PC-9 (cell line): ENCODE measurements around the gene ADAT3.
"Not testable (repeated sequence)": the region's sequence is repeated elsewhere in the genome, so short reads cannot be mapped to it uniquely, and the experiment has no call there.

Experiments used
- EZH2 ChIP-seq: fragments of 200-600 bp; sonication (generic); IDR thresholded peaks from 2 replicates; pipeline ENCODE4 v1.8.0; 2017; ENCODE audit warnings: antibody characterized with exemption, low read depth
- TF ChIP-seq, protein P1 (sequence below): fragments of 200-600 bp; sonication (generic); conservative IDR thresholded peaks from 2 replicates; pipeline ENCODE4 v1.6.1; 2017; ENCODE audit warnings: mixed run types, antibody characterized with exemption, mild to moderate bottlenecking, moderate library complexity

DNA sequence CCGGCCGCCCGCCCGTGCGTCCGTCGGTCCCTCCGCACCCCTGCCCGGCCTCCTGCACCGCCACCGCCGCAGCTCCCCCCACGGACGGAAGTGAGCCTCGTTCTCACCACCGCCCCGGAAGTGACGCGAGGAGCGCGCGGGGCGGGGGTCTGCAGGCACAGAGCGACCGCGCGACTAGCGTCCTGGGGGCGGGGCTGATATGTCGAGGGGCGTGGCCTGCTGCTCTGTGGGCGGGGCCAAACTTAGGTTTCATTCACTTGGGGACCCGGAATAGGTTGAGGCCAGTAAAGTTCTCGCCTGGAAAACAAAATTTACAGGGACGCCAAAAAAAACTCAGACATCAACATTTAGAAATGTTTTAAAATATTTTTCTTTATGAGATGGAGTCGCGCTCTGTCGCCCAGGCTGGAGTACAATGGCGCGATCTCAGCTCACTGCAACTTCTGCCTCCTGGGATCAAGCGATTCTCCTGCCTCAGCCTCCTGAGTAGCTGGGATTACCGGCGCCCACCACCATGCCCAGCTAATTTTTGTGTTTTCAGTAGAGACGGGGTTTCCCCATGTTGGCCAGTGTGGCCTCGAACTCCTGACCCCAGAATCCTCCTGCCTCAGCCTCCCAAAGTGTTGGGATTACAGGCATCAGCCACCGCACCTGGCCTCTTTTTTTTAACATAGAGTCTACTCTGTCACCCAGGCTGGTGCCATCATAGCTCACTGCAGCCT, 19.6 kb upstream of the ADAT3 start, which contains the start of gene ABHD17A:
- TF ChIP-seq, protein P1, sequence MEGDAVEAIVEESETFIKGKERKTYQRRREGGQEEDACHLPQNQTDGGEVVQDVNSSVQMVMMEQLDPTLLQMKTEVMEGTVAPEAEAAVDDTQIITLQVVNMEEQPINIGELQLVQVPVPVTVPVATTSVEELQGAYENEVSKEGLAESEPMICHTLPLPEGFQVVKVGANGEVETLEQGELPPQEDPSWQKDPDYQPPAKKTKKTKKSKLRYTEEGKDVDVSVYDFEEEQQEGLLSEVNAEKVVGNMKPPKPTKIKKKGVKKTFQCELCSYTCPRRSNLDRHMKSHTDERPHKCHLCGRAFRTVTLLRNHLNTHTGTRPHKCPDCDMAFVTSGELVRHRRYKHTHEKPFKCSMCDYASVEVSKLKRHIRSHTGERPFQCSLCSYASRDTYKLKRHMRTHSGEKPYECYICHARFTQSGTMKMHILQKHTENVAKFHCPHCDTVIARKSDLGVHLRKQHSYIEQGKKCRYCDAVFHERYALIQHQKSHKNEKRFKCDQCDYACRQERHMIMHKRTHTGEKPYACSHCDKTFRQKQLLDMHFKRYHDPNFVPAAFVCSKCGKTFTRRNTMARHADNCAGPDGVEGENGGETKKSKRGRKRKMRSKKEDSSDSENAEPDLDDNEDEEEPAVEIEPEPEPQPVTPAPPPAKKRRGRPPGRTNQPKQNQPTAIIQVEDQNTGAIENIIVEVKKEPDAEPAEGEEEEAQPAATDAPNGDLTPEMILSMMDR: not testable (repeated sequence)
- TF ChIP-seq EZH2: not testable (repeated sequence)
